HT-29 (cell line): ENCODE measurements around the gene XYLT1. TPM values are rescaled to one million over a fixed set of nuclear protein-coding genes. Genes with fewer than 3 reads are reported as not detected.

Experiments
- DNase-seq: peaks from one replicate; pipeline ENCODE4 v3.0.0-alpha.2; 2015; ENCODE audit warnings: low spot score
- total RNA-seq: library from RNA; depleted of rRNA; stranded (reverse); fragments of >200 nt; shearing (Covaris generic); gene quantifications from 2 replicates; pipeline ENCODE4 v1.2.3, GENCODE V29; 2014

XYLT1 gene
- total RNA-seq, 1 experiment from 2014 or later, result 0.38 TPM

- no peak for DNase-seq
These were observed 237.3 kb downstream of the XYLT1 start for GRCh38 chr16:17233318-17234002.

- no peak for DNase-seq
These were observed 238.3 kb downstream of the XYLT1 start for GRCh38 chr16:17232487-17232886.

- no peak for DNase-seq
These were observed 238.8 kb downstream of the XYLT1 start for GRCh38 chr16:17231972-17232371.

- no peak for DNase-seq
These were observed 239.7 kb downstream of the XYLT1 start for GRCh38 chr16:17230932-17231581.

- DNase-seq, result no peak
These were observed 241.0 kb downstream of the XYLT1 start for GRCh38 chr16:17229766-17230165.

GRCh38 chr16:17229131-17229530 lies 241.6 kb downstream of the XYLT1 start:
- DNase-seq, result no peak

GRCh38 chr16:17228708-17229055 lies 242.1 kb downstream of the XYLT1 start:
- no peak for DNase-seq

GRCh38 chr16:17228048-17228707 lies 242.6 kb downstream of the XYLT1 start:
- no peak for DNase-seq

- DNase-seq, result peak; percentile 25
These were observed 243.5 kb downstream of the XYLT1 start for GRCh38 chr16:17227278-17227677.

GRCh38 chr16:17225541-17225940 lies 245.2 kb downstream of the XYLT1 start:
- no peak for DNase-seq

GRCh38 chr16:17224879-17225281 lies 245.9 kb downstream of the XYLT1 start:
- no peak for DNase-seq

GRCh38 chr16:17224350-17224749 lies 246.4 kb downstream of the XYLT1 start:
- DNase-seq, result no peak

- DNase-seq, result no peak
These were observed 247.2 kb downstream of the XYLT1 start for GRCh38 chr16:17223576-17223975.

GRCh38 chr16:17222871-17223401 lies 247.8 kb downstream of the XYLT1 start:
- DNase-seq, result no peak

GRCh38 chr16:17219991-17220390 lies 250.8 kb downstream of the XYLT1 start:
- DNase-seq, result no peak

GRCh38 chr16:17215936-17216335 lies 254.8 kb downstream of the XYLT1 start:
- no peak for DNase-seq

GRCh38 chr16:17215306-17215705 lies 255.5 kb downstream of the XYLT1 start:
- DNase-seq, result no peak

- no peak for DNase-seq
These were observed 256.8 kb downstream of the XYLT1 start for GRCh38 chr16:17213974-17214373.

GRCh38 chr16:17213025-17213424 lies 257.7 kb downstream of the XYLT1 start:
- no peak for DNase-seq

- DNase-seq, result no peak
These were observed 258.2 kb downstream of the XYLT1 start for GRCh38 chr16:17212606-17213005.

GRCh38 chr16:17211797-17212196 lies 259.0 kb downstream of the XYLT1 start:
- peak; percentile 36 for DNase-seq

GRCh38 chr16:17206712-17207111 lies 264.0 kb downstream of the XYLT1 start:
- DNase-seq, result no peak
